ENCODE measurements around the gene FAM78B. TPM values are rescaled to one million over a fixed set of nuclear protein-coding genes. Genes with fewer than 3 reads are reported as not detected.

The FAM78B gene
- polyA plus RNA-seq, 4 donors: 0.22 to 1.3 (median 0.86) TPM

GRCh38 chr1:166122873-166123466 is 43.8 kb downstream of the FAM78B start:
- Histone ChIP-seq H3K9me3 (ENCODE audit: control insufficient read depth in 2 of 2, insufficient read depth in 1 of 2, low read depth in 1 of 2, low read length in 1 of 2) (no peaks in the 10 kb centered on the region), H3K4me3 (ENCODE audit: low read depth in 1 of 3, low read length in 3 of 3) (no peak overlapping the region), H3K4me1 (ENCODE audit: control insufficient read depth in 3 of 3, insufficient read depth in 2 of 3, low read depth in 1 of 3, low read length in 2 of 3) (no peaks in the 10 kb centered on the region), H3K27me3 (ENCODE audit: control insufficient read depth in 3 of 3, insufficient read depth in 3 of 3, low read length in 3 of 3) (peaks cover 0 to 2% (median 0%) of the 10 kb centered on the region in 3 donors), H3K27ac (ENCODE audit: low read depth in 1 of 3, low read length in 2 of 3) (no peak overlapping the region), H3K36me3 (ENCODE audit: control insufficient read depth in 3 of 3, insufficient read depth in 2 of 3, low read depth in 1 of 3, low read length in 3 of 3) (no peaks in the 10 kb centered on the region)
- 74 to 89% (median 88%) methylated on average over 8 of the region's 8 CpGs for WGBS, 3 donors
- FAIRE-seq (no peak), DNase-seq (no peak)

GRCh38 chr1:166121010-166121409 is 45.8 kb downstream of the FAM78B start:
- Histone ChIP-seq H3K27me3 (ENCODE audit: control insufficient read depth in 3 of 3, insufficient read depth in 3 of 3, low read length in 3 of 3) (peaks cover 0 to 2% (median 0%) of the 10 kb centered on the region in 3 donors), H3K36me3 (ENCODE audit: control insufficient read depth in 3 of 3, insufficient read depth in 2 of 3, low read depth in 1 of 3, low read length in 3 of 3) (peaks cover 0 to under 1% (median 0%) of the 10 kb centered on the region in 3 donors), H3K27ac (ENCODE audit: low read depth in 1 of 3, low read length in 2 of 3) (no peak overlapping the region), H3K4me3 (ENCODE audit: low read depth in 1 of 3, low read length in 3 of 3) (no peak overlapping the region), H3K4me1 (ENCODE audit: control insufficient read depth in 3 of 3, insufficient read depth in 2 of 3, low read depth in 1 of 3, low read length in 2 of 3) (no peaks in the 10 kb centered on the region), H3K9me3 (ENCODE audit: control insufficient read depth in 2 of 2, insufficient read depth in 1 of 2, low read depth in 1 of 2, low read length in 1 of 2) (no peaks in the 10 kb centered on the region)
- DNase-seq (no peak), FAIRE-seq (no peak)
- 87 to 90% (median 89%) methylated on average over 4 of the region's 4 CpGs for WGBS, 3 donors

- no peak for FAIRE-seq
- no peak overlapping the region for H3K4me3 ChIP-seq (ENCODE audit: low read depth in 1 of 3, low read length in 3 of 3)
These were observed 46.5 kb downstream of the FAM78B start for GRCh38 chr1:166120281-166120680.

GRCh38 chr1:166119471-166119965 is 47.3 kb downstream of the FAM78B start:
- DNase-seq (no peak), FAIRE-seq (no peak)
- Histone ChIP-seq H3K27me3 (ENCODE audit: control insufficient read depth in 3 of 3, insufficient read depth in 3 of 3, low read length in 3 of 3) (peaks cover 0 to 2% (median 0%) of the 10 kb centered on the region in 3 donors), H3K4me3 (ENCODE audit: low read depth in 1 of 3, low read length in 3 of 3) (no peak overlapping the region), H3K36me3 (ENCODE audit: control insufficient read depth in 3 of 3, insufficient read depth in 2 of 3, low read depth in 1 of 3, low read length in 3 of 3) (peaks cover 0 to 2% (median 0%) of the 10 kb centered on the region in 3 donors), H3K27ac (ENCODE audit: low read depth in 1 of 3, low read length in 2 of 3) (no peak overlapping the region), H3K4me1 (ENCODE audit: control insufficient read depth in 3 of 3, insufficient read depth in 2 of 3, low read depth in 1 of 3, low read length in 2 of 3) (no peaks in the 10 kb centered on the region), H3K9me3 (ENCODE audit: control insufficient read depth in 2 of 2, insufficient read depth in 1 of 2, low read depth in 1 of 2, low read length in 1 of 2) (no peaks in the 10 kb centered on the region)
- WGBS, 3 donors: 60 to 69% (median 68%) methylated on average over 11 of the region's 11 CpGs

More at GRCh38 chr1:166120281-166120680, 46.5 kb downstream of the FAM78B start:
- peaks cover 0 to 2% (median 0%) of the 10 kb centered on the region in 3 donors for H3K27me3 ChIP-seq (ENCODE audit: control insufficient read depth in 3 of 3, insufficient read depth in 3 of 3, low read length in 3 of 3)
- no peaks in the 10 kb centered on the region for H3K4me1 ChIP-seq (ENCODE audit: control insufficient read depth in 3 of 3, insufficient read depth in 2 of 3, low read depth in 1 of 3, low read length in 2 of 3)
- H3K9me3 ChIP-seq (ENCODE audit: control insufficient read depth in 2 of 2, insufficient read depth in 1 of 2, low read depth in 1 of 2, low read length in 1 of 2): no peaks in the 10 kb centered on the region
- H3K36me3 ChIP-seq (ENCODE audit: control insufficient read depth in 3 of 3, insufficient read depth in 2 of 3, low read depth in 1 of 3, low read length in 3 of 3): peaks cover 0 to 2% (median 0%) of the 10 kb centered on the region in 3 donors
- no peak for DNase-seq
- H3K27ac ChIP-seq (ENCODE audit: low read depth in 1 of 3, low read length in 2 of 3): no peak overlapping the region
- WGBS, 3 donors: 78 to 86% (median 79%) methylated on average over 8 of the region's 8 CpGs

GRCh38 chr1:166117776-166118175 is 49.0 kb downstream of the FAM78B start:
- H3K4me3 ChIP-seq (ENCODE audit: low read depth in 1 of 3, low read length in 3 of 3): no peak overlapping the region
- H3K27me3 ChIP-seq (ENCODE audit: control insufficient read depth in 3 of 3, insufficient read depth in 3 of 3, low read length in 3 of 3): peaks cover 0 to 2% (median 0%) of the 10 kb centered on the region in 3 donors
- FAIRE-seq: no peak
- no peak for DNase-seq
- WGBS, 3 donors: 84 to 94% (median 90%) methylated on average over 5 of the region's 5 CpGs
- no peak overlapping the region for H3K27ac ChIP-seq (ENCODE audit: low read depth in 1 of 3, low read length in 2 of 3)
- H3K9me3 ChIP-seq (ENCODE audit: control insufficient read depth in 2 of 2, insufficient read depth in 1 of 2, low read depth in 1 of 2, low read length in 1 of 2): no peaks in the 10 kb centered on the region
- no peaks in the 10 kb centered on the region for H3K4me1 ChIP-seq (ENCODE audit: control insufficient read depth in 3 of 3, insufficient read depth in 2 of 3, low read depth in 1 of 3, low read length in 2 of 3)
- H3K36me3 ChIP-seq (ENCODE audit: control insufficient read depth in 3 of 3, insufficient read depth in 2 of 3, low read depth in 1 of 3, low read length in 3 of 3): peaks cover 0 to 2% (median 0%) of the 10 kb centered on the region in 3 donors

GRCh38 chr1:166116026-166116425 is 50.8 kb downstream of the FAM78B start:
- no peaks in the 10 kb centered on the region for H3K4me1 ChIP-seq (ENCODE audit: control insufficient read depth in 3 of 3, insufficient read depth in 2 of 3, low read depth in 1 of 3, low read length in 2 of 3)
- H3K36me3 ChIP-seq (ENCODE audit: control insufficient read depth in 3 of 3, insufficient read depth in 2 of 3, low read depth in 1 of 3, low read length in 3 of 3): peaks cover 0 to 2% (median 0%) of the 10 kb centered on the region in 3 donors
- 95 to 100% (median 97%) methylated on average over 1 of the region's 1 CpG for WGBS, 3 donors
- no peak overlapping the region for H3K4me3 ChIP-seq (ENCODE audit: low read depth in 1 of 3, low read length in 3 of 3)
- H3K9me3 ChIP-seq (ENCODE audit: control insufficient read depth in 2 of 2, insufficient read depth in 1 of 2, low read depth in 1 of 2, low read length in 1 of 2): no peaks in the 10 kb centered on the region
- DNase-seq (no peak), FAIRE-seq (no peak)
- H3K27me3 ChIP-seq (ENCODE audit: control insufficient read depth in 3 of 3, insufficient read depth in 3 of 3, low read length in 3 of 3): peaks cover 0 to 2% (median 0%) of the 10 kb centered on the region in 3 donors
- H3K27ac ChIP-seq (ENCODE audit: low read depth in 1 of 3, low read length in 2 of 3): no peak overlapping the region

GRCh38 chr1:166114419-166114818 is 52.4 kb downstream of the FAM78B start:
- Histone ChIP-seq H3K4me3 (ENCODE audit: low read depth in 1 of 3, low read length in 3 of 3) (no peak overlapping the region), H3K4me1 (ENCODE audit: control insufficient read depth in 3 of 3, insufficient read depth in 2 of 3, low read depth in 1 of 3, low read length in 2 of 3) (no peaks in the 10 kb centered on the region), H3K9me3 (ENCODE audit: control insufficient read depth in 2 of 2, insufficient read depth in 1 of 2, low read depth in 1 of 2, low read length in 1 of 2) (no peaks in the 10 kb centered on the region), H3K27me3 (ENCODE audit: control insufficient read depth in 3 of 3, insufficient read depth in 3 of 3, low read length in 3 of 3) (peaks cover 0 to 2% (median 0%) of the 10 kb centered on the region in 3 donors), H3K36me3 (ENCODE audit: control insufficient read depth in 3 of 3, insufficient read depth in 2 of 3, low read depth in 1 of 3, low read length in 3 of 3) (peaks cover 0 to 2% (median 0%) of the 10 kb centered on the region in 3 donors), H3K27ac (ENCODE audit: low read depth in 1 of 3, low read length in 2 of 3) (no peak overlapping the region)
- WGBS, 3 donors: 74 to 89% (median 82%) methylated on average over 1 of the region's 1 CpG
- DNase-seq: no peak
- FAIRE-seq: no peak

- no peaks in the 10 kb centered on the region for H3K9me3 ChIP-seq (ENCODE audit: control insufficient read depth in 2 of 2, insufficient read depth in 1 of 2, low read depth in 1 of 2, low read length in 1 of 2)
- DNase-seq (no peak), FAIRE-seq (no peak)
- 81 to 88% (median 83%) methylated on average over 1 of the region's 1 CpG for WGBS, 3 donors
- H3K36me3 ChIP-seq (ENCODE audit: control insufficient read depth in 3 of 3, insufficient read depth in 2 of 3, low read depth in 1 of 3, low read length in 3 of 3): peaks cover 0 to 2% (median 0%) of the 10 kb centered on the region in 3 donors
- peaks cover 0 to under 1% (median 0%) of the 10 kb centered on the region in 3 donors for H3K27me3 ChIP-seq (ENCODE audit: control insufficient read depth in 3 of 3, insufficient read depth in 3 of 3, low read length in 3 of 3)
- no peak overlapping the region for H3K27ac ChIP-seq (ENCODE audit: low read depth in 1 of 3, low read length in 2 of 3)
- H3K4me1 ChIP-seq (ENCODE audit: control insufficient read depth in 3 of 3, insufficient read depth in 2 of 3, low read depth in 1 of 3, low read length in 2 of 3): no peaks in the 10 kb centered on the region
- no peak overlapping the region for H3K4me3 ChIP-seq (ENCODE audit: low read depth in 1 of 3, low read length in 3 of 3)
These were observed 53.2 kb downstream of the FAM78B start for GRCh38 chr1:166113630-166114029.
